Effector memory CD4-positive, alpha-beta T cell (primary cell): ENCODE results near the gene PLEKHH1.

ENCODE experiments used
- DNase-seq, 3 donors: peaks; one replicate each; pipeline ENCODE4 v3.0.0-alpha.2; 2020
- H3K27ac ChIP-seq: 2 replicates; pipeline ENCODE4 v1.7.0; 2013; ENCODE audit warnings: mild to moderate bottlenecking, low read length, moderate library complexity; ENCODE audit not compliant: insufficient read depth, poor library complexity, severe bottlenecking
- H3K27me3 ChIP-seq: replicated peaks from 2 replicates; pipeline ENCODE4 v1.7.0; 2013; ENCODE audit warnings: mild to moderate bottlenecking, low read length; ENCODE audit not compliant: insufficient read depth, control insufficient read depth, poor library complexity, severe bottlenecking
- H3K36me3 ChIP-seq: 2 replicates; pipeline ENCODE4 v1.7.0; 2013; ENCODE audit warnings: mild to moderate bottlenecking, low read length, moderate library complexity; ENCODE audit not compliant: control insufficient read depth, insufficient read depth
- H3K4me1 ChIP-seq: 2 replicates; pipeline ENCODE4 v1.7.0; 2013; ENCODE audit warnings: low read length, mild to moderate bottlenecking; ENCODE audit not compliant: control insufficient read depth, insufficient read depth, poor library complexity, severe bottlenecking
- H3K4me3 ChIP-seq: 2 replicates; pipeline ENCODE4 v1.7.0; 2013; ENCODE audit warnings: low read length, low read depth, mild to moderate bottlenecking; ENCODE audit not compliant: insufficient read depth, poor library complexity, severe bottlenecking
- H3K9me3 ChIP-seq: 2 replicates; pipeline ENCODE4 v1.7.0; 2013; ENCODE audit warnings: mild to moderate bottlenecking, low read length, moderate library complexity; ENCODE audit not compliant: control insufficient read depth
- total RNA-seq, 3 donors: gene quantifications; one replicate each; lab custom pipeline; 2026; lab: John Stamatoyannopoulos, UW

Gene PLEKHH1
- 0 reads per million in 3 donors for total RNA-seq

- H3K4me1 ChIP-seq, result no peaks in the 10 kb centered on the region
- peak within 1 kb of the TSS; percentile 54 for H3K4me3 ChIP-seq
- no peaks in the 10 kb centered on the region for H3K9me3 ChIP-seq
- no peaks in the 10 kb centered on the region for H3K36me3 ChIP-seq
- H3K27me3 ChIP-seq, result peaks cover 7% of the 10 kb centered on the region
- H3K27ac ChIP-seq, result no peak within 1 kb of the TSS
- peak in 1 of 3 donors; percentile 15 for DNase-seq
These were observed at the start of gene PLEKHH1 for GRCh38 chr14:67532998-67533753. TSS of gene PLEKHH1 (plus strand) at chr14:67533290. CDS start at chr14:67541868, 8,578 bp downstream.

- H3K27me3 ChIP-seq, result no peaks in the 10 kb centered on the region
- H3K4me3 ChIP-seq, result no peak overlapping the region
These were observed 49.4 kb upstream of the PLEKHH1 start for GRCh38 chr14:67483579-67484285.

GRCh38 chr14:67485501-67486095, 47.5 kb upstream of the PLEKHH1 start:
- DNase-seq, result no peak
- Histone ChIP-seq H3K27ac (no peak overlapping the region), H3K36me3 (peaks cover 24% of the 10 kb centered on the region), H3K27me3 (no peaks in the 10 kb centered on the region), H3K9me3 (no peaks in the 10 kb centered on the region), H3K4me1 (peaks cover 26% of the 10 kb centered on the region), H3K4me3 (no peak overlapping the region)

More at GRCh38 chr14:67483579-67484285, 49.4 kb upstream of the PLEKHH1 start:
- no peak for DNase-seq
- H3K36me3 ChIP-seq, result peaks cover 24% of the 10 kb centered on the region
- no peaks in the 10 kb centered on the region for H3K9me3 ChIP-seq
- no peak overlapping the region for H3K27ac ChIP-seq
- H3K4me1 ChIP-seq, result peaks cover 20% of the 10 kb centered on the region

GRCh38 chr14:67486890-67487289, 46.2 kb upstream of the PLEKHH1 start:
- DNase-seq, result no peak

GRCh38 chr14:67487332-67487731, 45.8 kb upstream of the PLEKHH1 start:
- Histone ChIP-seq H3K4me1 (peaks cover 26% of the 10 kb centered on the region), H3K4me3 (no peak overlapping the region), H3K27ac (no peak overlapping the region), H3K9me3 (no peaks in the 10 kb centered on the region), H3K36me3 (peaks cover 23% of the 10 kb centered on the region), H3K27me3 (no peaks in the 10 kb centered on the region)
- no peak for DNase-seq

More at GRCh38 chr14:67486890-67487289, 46.2 kb upstream of the PLEKHH1 start:
- Histone ChIP-seq H3K9me3 (no peaks in the 10 kb centered on the region), H3K4me3 (no peak overlapping the region), H3K36me3 (peaks cover 24% of the 10 kb centered on the region), H3K27me3 (no peaks in the 10 kb centered on the region), H3K27ac (no peak overlapping the region), H3K4me1 (peaks cover 26% of the 10 kb centered on the region)

- Histone ChIP-seq H3K36me3 (peaks cover 16% of the 10 kb centered on the region), H3K4me1 (peaks cover 26% of the 10 kb centered on the region), H3K4me3 (peak within 1 kb of the TSS; percentile 71), H3K9me3 (peaks cover under 1% of the 10 kb centered on the region), H3K27me3 (no peaks in the 10 kb centered on the region), H3K27ac (peak within 1 kb of the TSS; percentile 89)
- DNase-seq, result peak; percentile 48 to 61 (median 50)
These were observed 44.9 kb upstream of the PLEKHH1 start, which contains the start of gene TMEM229B for GRCh38 chr14:67487937-67488893. TSS of gene TMEM229B (minus strand) at chr14:67488721. CDS start at chr14:67473923, 14,798 bp downstream.

GRCh38 chr14:67490196-67490595, 42.9 kb upstream of the PLEKHH1 start:
- peaks cover 17% of the 10 kb centered on the region for H3K4me1 ChIP-seq
- no peak for DNase-seq
- H3K27ac ChIP-seq, result no peak overlapping the region
- H3K9me3 ChIP-seq, result peaks cover 4% of the 10 kb centered on the region
- H3K4me3 ChIP-seq, result no peak overlapping the region
- H3K36me3 ChIP-seq, result peaks cover 13% of the 10 kb centered on the region
- no peaks in the 10 kb centered on the region for H3K27me3 ChIP-seq

GRCh38 chr14:67491285-67491684, 41.8 kb upstream of the PLEKHH1 start:
- Histone ChIP-seq H3K36me3 (peaks cover 4% of the 10 kb centered on the region), H3K9me3 (peaks cover 4% of the 10 kb centered on the region), H3K27ac (no peak overlapping the region), H3K27me3 (no peaks in the 10 kb centered on the region), H3K4me1 (peaks cover 17% of the 10 kb centered on the region), H3K4me3 (no peak overlapping the region)
- DNase-seq, result no peak
